NCI-H460 (cell line): ENCODE measurements around the gene KIF22. TPM values are rescaled to one million over a fixed set of nuclear protein-coding genes. Genes with fewer than 3 reads are reported as not detected.
A peak's percentile ranks its signal among the peaks of the same experiment; 100 is the strongest.
"Not testable (repeated sequence)": the region's sequence is repeated elsewhere in the genome, so short reads cannot be mapped to it uniquely, and the experiment has no call there.

ENCODE experiments used
- DNase-seq: peaks from one replicate; pipeline ENCODE4 v3.0.0-alpha.2; 2016; ENCODE audit warnings: low read depth; ENCODE audit errors: extremely low read depth
- total RNA-seq: library from RNA; depleted of rRNA; stranded (reverse); fragments of >200 nt; shearing (Covaris generic); gene quantifications from 2 replicates; pipeline ENCODE4 v1.2.3, GENCODE V29; 2014

KIF22 gene
- total RNA-seq, 1 experiment from 2014 or later: 87.9 TPM

DNA sequence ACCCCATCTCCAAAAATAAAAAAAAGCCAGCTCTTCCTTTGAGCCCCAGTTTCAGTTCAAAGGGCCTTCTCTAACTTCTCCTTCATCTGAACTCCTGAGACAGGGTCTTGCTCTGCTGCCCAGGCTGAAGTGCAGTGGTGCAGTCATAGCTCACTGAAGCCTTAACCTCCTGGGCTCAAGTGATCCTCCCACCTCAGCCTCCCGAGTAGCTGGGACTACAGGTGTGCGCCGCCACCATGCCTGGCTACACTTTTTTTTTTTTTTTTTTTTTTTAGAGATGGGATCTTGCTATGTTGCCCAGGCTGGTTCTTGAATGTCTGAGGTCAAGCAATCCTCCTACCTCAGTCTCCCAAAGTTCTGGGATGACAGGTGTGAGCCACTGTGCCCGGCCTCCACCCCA, 42.7 kb downstream of the KIF22 start:
- DNase-seq: not testable (repeated sequence)

DNA sequence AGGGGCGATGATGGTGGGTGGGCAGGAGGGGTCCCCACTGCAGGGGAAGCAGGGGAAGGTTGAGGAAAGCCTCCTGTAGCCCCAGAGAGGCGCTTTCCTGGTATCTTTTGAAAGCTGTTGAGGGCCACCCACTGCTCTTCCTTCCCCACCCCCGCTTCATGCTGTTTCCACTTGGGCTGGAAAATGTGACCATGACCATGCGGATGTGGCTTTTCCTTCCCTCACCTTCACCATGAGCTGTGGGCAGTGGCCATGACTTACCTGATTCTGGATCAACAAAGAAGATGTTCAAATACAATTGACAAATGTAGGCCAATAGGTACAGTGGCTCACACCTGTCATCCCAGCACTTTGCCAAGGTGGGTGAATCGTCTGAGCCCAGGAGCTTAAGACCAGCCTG, 43.5 kb downstream of the KIF22 start:
- DNase-seq: no peak

DNA sequence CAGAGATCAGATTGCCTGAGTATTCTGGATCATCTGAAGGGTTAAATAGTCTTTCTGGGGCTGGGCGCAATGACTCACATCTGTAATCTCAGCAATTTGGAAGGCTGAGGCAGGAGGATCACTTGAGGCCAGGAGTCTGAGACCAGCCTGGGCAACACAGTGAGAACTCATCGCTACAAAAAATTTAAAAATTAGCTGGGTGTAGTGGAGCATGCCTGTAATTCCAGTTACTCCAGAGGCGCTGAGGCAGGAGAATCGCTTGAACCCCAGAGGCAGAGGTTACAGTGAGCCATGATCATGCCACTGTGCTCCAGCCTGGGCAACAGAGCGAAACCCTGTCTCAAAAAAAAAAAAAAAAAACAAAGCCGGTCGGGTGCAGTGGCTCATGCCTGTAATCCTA, 45.4 kb downstream of the KIF22 start:
- DNase-seq: no peak

DNA sequence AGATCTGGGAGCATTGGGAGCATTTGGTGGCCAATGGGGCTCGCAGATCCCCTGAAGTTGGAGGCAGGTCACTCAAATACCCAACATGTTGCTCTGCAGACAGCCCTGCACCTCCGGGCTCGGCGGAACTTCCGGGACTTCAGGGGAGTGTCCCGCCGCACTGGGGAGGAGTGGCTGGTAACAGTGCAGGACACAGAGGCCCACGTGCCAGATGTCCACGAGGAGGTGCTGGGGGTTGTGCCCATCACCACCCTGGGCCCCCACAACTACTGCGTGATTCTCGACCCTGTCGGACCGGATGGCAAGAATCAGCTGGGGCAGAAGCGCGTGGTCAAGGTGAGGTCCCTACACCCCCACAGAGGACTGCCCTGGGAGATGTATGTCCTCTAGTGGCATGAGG, 46.1 kb downstream of the KIF22 start:
- no peak for DNase-seq

DNA sequence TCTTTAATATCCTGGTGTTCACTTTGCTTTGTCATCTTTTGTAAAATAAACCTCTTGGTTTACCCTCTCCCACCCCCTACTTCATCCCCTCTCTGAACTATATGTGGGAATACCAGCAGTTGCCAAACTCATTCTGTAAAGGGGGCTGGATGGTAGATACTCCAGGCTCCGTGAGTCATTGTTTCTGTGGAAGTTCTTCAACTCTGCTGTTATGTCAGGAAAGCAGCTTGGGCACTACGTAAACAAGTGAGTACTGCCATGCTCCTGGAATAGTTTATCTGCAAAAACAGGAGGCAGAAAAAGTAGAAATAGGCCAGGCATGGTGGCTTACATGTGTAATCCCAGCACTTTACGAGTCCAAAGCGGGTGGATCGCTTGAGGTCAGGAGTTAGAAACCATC, 47.3 kb downstream of the KIF22 start:
- DNase-seq: no peak

DNA sequence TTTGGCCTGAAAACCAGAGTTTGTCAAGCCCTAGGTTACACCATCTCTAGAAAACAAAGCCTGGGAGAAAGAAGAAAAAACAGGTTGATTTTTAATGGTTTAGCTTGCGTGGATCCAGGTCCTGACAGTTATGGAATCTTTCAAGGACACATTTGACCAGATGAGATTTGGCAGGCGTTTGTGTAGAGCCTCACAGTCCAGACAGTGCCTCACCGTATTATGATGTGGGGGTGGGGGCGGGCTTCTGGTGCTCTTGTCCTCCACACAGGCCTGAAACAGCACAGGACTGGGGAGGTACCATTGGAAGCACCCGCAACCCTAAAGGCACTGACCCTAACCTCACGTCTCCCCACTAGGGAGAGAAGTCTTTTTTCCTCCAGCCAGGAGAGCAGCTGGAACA, 49.3 kb downstream of the KIF22 start:
- no peak for DNase-seq

DNA sequence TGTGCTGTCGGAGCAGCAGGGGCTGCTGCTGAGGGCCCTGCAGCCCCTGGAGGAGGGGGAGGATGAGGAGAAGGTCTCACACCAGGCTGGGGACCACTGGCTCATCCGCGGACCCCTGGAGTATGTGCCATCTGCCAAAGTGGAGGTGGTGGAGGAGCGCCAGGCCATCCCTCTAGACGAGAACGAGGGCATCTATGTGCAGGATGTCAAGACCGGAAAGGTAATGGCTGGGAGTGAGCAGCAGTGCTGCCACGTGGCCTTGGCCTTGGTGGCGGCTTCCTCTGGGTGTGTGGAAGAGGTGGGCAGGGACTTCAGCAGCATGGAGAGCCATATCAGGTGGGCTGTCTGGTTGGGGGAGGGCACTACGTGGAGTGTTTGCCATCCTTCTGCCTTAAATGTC, 49.7 kb downstream of the KIF22 start:
- no peak for DNase-seq

DNA sequence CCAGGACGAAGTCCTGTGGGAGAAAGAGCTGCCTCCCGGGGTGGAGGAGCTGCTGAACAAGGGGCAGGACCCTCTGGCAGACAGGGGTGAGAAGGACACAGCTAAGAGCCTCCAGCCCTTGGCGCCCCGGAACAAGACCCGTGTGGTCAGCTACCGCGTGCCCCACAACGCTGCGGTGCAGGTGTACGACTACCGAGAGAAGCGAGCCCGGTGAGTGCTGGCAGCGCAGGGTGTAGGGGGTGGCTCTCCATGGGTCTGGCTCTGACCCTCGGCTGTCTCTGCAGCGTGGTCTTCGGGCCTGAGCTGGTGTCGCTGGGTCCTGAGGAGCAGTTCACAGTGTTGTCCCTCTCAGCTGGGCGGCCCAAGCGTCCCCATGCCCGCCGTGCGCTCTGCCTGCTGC, 51.1 kb downstream of the KIF22 start:
- DNase-seq: no peak

DNA sequence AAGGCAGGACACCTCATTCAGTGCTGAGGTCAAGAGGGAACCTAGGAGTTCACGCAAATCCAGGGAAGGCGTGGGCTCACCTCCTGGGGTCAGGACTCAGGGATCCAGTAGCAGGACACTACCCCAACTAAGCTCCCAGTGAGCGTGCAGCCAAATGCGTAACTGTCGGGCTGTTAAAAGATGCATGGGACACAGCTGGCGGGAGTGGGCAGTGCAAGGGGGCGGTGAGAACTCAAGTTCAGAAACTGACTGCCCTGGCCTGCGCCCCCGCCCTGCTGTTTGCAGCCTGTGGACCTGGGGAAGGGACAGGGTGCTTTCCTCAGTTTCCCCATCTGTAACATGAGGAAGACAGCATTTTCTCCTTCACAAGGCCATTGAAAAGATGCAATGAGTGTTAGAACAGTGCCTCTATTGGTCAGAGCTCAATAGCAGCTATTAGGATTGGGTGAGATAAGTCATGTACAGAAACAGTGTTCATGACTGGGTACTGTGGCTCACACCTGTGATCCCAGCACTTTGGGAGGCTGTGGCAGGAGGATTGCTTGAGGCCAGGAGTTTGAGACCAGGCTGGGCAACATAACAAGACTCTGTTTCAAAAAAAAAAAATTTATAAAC, 52.3 kb downstream of the KIF22 start:
- no peak for DNase-seq

DNA sequence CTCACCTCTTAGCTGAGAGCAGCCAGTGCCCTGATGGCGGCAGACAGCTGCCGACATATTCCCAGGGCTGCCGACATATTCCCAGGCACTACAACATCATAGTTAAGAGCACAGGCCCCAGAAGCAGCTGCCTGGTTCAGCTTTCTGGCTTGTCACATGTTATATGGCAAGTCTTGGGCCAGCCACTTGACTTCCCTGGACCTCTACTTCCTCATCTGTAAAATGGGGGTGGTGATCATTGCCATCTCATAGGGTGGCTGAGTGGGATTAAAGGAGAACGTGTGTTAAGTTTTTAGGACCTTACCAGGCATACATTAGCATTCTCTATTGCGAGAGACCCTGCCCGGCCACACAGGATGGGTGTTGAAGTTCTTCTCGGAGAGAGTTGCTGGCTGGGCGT, 53.4 kb downstream of the KIF22 start:
- no peak for DNase-seq

DNA sequence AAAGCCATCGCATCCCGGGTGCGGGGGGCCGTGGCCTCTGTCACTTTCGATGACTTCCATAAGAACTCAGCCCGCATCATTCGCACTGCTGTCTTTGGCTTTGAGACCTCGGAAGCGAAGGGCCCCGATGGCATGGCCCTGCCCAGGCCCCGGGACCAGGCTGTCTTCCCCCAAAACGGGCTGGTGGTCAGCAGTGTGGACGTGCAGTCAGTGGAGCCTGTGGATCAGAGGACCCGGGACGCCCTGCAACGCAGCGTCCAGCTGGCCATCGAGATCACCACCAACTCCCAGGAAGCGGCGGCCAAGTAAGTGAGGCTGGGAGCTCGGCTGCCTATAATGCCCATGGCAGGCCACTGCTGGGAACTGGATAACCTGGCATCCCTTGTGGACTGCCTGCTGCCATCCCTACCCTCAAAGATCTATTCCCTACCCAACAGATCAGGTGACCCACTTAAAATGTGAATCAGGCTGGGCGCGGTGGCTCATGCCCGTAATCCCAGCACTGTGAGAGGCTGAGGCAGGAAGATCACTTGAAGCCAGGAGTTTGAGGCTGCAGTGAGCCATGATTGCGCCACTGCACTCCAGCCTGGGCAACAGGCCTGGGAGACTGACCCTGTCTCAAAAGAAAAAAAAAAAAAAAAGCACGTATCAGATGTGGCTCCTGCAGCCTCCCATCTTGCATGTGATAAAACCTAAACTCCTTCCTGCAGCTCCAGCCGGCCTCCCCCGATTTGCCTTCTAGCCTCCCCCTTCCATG, 54.2 kb downstream of the KIF22 start:
- no peak for DNase-seq

DNA sequence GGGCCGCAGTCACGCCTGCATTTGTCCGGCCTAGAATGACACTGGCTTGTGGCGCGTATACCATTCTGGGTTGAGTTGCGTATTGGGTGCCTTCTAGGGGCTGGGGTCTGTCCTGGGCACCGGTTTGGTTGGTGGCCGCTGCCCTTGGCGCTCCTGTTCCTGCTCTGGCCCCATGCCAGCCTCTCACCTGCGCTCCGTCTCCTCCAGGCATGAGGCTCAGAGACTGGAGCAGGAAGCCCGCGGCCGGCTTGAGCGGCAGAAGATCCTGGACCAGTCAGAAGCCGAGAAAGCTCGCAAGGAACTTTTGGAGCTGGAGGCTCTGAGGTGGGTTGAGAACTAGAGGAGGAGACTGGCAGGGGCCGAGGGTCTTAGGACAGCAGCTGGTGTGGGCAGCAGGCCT, 55.1 kb downstream of the KIF22 start:
- DNase-seq: no peak

DNA sequence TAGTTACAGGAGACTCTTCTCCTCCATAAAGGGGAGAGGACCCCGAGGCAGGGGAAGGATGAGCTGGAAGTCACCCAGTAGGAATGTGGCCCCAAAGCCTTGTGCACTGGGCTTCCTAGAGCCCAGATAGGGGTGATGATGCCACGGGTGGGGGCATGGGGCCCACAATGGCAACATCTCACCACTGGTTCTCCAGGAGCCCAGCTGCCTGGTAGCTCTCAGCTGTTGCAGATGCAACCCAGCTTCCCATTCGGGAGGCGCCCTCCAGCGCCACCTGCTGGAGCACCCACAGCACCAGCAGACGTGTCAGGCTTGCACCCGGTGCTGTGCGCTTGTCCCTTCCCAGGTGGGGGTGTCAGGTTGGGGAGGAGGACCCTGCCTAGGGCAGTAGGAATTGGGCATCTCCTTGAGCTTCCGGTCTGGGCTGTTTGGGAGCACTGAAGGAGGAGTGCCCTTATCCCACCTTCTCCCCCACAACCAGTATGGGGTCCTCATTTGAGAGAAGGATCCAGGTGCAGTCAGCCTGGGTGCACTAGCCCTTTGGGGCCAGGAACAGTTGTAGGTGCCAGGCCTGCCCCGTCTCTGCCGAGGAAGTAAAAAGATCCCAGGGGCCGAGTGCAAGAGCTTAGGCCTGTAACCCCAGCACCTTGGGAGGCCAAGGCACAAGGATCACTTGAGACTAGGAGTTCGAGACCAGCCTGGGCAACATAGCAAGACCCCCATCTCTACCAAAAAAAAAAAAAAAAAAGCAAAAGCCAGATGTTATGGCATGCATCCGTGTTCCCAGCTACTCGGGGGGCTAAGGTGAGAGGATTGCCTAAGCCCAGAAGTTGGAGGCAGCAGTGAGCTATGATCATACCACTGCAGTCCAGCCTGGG, 58.1 kb downstream of the KIF22 start:
- peak; percentile 62 for DNase-seq

DNA sequence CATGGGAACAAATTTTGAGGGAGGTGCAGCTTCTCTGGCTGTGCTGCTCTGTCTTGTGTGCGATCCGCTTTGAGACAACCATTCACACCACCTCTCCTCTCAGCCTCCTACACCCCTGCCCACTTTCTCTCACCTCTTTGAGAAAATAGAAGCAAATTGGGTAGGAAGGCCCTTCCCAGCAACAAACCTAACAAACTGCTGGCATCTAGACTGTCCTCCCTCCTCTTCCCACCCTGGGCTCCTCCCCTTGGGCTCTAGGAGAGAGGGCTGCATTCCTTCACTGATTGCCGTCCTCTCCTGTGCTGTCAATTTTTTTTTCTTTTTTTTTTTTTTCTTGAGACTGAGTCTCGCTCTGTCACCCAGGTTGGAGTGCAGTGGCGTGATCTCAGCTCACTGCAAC, 59.0 kb downstream of the KIF22 start:
- no peak for DNase-seq

DNA sequence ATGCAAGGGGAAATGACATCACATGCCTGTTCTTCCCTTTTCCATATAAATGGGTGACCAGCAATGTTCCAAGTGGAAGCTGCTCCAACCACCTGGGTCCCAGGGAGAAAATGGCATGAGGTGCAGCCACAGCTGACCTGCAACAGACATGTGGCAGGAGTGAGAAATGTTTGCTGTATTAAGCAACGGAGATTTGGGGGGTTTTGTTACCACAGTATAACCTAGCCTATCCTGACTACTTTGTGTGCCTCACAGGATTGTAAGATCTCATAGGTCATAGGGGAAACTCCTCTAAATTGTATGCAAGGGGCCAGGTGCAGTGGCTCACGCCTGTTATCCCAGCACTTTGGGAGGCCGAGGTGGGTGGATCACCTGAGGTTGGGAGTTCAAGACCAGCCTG, 60.4 kb downstream of the KIF22 start:
- no peak for DNase-seq

DNA sequence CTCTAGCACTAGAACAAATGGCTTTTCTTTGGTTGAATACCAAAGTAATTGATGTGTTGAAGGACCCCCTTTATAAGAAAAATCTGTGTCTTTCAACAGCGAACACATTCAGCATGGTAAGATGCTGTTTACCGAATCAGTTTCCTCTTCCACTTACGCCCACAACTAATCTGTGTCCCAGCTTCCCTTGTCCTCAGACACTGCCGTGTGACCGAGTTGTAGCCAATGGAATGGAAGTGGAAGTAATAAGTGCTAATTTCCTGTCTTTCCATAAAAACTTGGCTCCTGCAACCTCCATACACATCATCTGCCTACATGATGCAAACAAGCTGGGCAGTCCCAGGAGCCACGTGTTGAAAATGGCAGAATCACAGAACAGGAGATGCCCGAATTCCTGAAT, 62.1 kb downstream of the KIF22 start:
- no peak for DNase-seq

DNA sequence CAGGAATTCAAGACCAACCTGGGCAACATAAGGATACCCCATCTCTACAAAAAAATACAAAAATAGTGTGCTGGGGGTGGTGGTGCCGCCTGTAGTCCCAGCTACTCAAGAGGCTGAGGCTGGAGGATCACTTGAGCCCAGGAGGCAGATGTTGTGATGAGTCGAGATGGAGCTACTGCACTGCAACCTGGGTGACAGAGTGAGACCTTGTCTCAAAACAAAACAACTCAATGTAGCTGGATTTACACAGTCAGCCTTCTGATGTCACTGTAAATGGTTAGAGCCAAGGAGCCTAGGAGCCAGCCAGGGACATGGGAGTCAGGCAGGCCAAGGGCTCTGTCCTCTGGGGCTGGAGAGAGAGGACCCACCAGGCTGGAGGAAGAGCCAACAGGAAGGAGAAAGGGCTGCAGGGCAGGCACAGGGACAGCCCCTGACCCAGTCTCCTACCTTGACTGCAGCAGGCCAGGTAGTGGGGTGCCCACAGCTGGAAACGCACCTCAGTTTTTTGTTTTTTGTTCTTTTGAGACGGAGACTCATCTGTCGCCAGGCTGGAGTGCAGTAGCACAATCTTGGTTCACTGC, 64.1 kb downstream of the KIF22 start:
- DNase-seq: no peak
